ENCODE measurements around the gene PHF2. TPM values are rescaled to one million over a fixed set of nuclear protein-coding genes. Genes with fewer than 3 reads are reported as not detected.

Gene PHF2
- total and polyA plus RNA-seq, 2 of the 4 experiments (the other 2 are of a cell fraction) = 5.9 to 9.5 TPM

- Histone ChIP-seq H2AFZ (replicated peaks; ENCODE audit: low read length, poor library complexity) (no peak overlapping the region), H3K4ac (ENCODE audit: low read depth, low read length) (no peak overlapping the region), H3K27me3 (ENCODE audit: control insufficient read depth, insufficient read depth, low read length) (no peaks in the 10 kb centered on the region), H3K4me1 (ENCODE audit: control insufficient read depth, insufficient read depth, low read length) (peaks cover 4% of the 10 kb centered on the region; the same call in 1 of the 2 replicates), H3K9ac (ENCODE audit: low read depth, low read length) (no peak overlapping the region), H2BK120ac (ENCODE audit: low read depth, low read length) (no peak overlapping the region), H3K23ac (ENCODE audit: low read depth, low read length) (no peak overlapping the region), H3K18ac (ENCODE audit: low read depth, low read length) (no peak overlapping the region), H3K56ac (ENCODE audit: extremely low read depth, insufficient read depth, low read length) (no peak overlapping the region), H4K5ac (ENCODE audit: low read depth, low read length) (no peak overlapping the region), H3K14ac (replicated peaks; ENCODE audit: low read depth, low read length) (no peak overlapping the region), H4K20me1 (ENCODE audit: insufficient read depth, low read length) (peaks cover 41% of the 10 kb centered on the region), H3K36me3 (ENCODE audit: control insufficient read depth, insufficient read depth, low read length) (no peaks in the 10 kb centered on the region), H3K4me3 (ENCODE audit: insufficient read depth, low read depth, low read length) (no peak overlapping the region), H3K4me2 (ENCODE audit: low read depth, low read length) (no peak overlapping the region), H2BK5ac (ENCODE audit: low read depth, low read length, poor library complexity, severe bottlenecking) (no peak overlapping the region), H4K91ac (ENCODE audit: insufficient read depth, low read depth, low read length) (no peak overlapping the region), H2AK5ac (ENCODE audit: low read depth, low read length) (no peak overlapping the region), H3K9me1 (ENCODE audit: insufficient read depth, low read length) (peaks cover 14% of the 10 kb centered on the region), H3K9me3 (ENCODE audit: control insufficient read depth, insufficient read depth, low read length) (peaks cover 8% of the 10 kb centered on the region), H4K8ac (ENCODE audit: low read depth in 2 of 2, low read length in 2 of 2) (no peak overlapping the region), H2BK15ac (ENCODE audit: low read depth, low read length) (no peak overlapping the region), H3K27ac (ENCODE audit: insufficient read depth, low read length) (no peak overlapping the region), H2AK9ac (replicated peaks; ENCODE audit: low read depth, low read length, poor library complexity) (no peak overlapping the region), H2BK20ac (ENCODE audit: low read depth, low read length) (no peak overlapping the region), H3K79me1 (ENCODE audit: low read depth in 1 of 2, low read length in 2 of 2) (peaks cover 36 to 49% of the 10 kb centered on the region in 2 experiments)
- no CpG with 5 or more reads among the region's 1 CpG for WGBS, 2 experiments (ENCODE audit: extremely low coverage in 2 of 2, insufficient read length in 1 of 2)
- dilution Hi-C loops (cut with HindIII; ENCODE audit: low sequenced_read_pairs, unreplicated experiment) = no loop called here
- DNase-seq (no peak), ATAC-seq (ENCODE audit: low read depth) (no peak)
- no peak for TF ChIP-seq MAZ (IDR thresholded peaks at IDR 0.05; ENCODE audit: borderline replicate concordance, low read depth, low read length)
- TF ChIP-seq ELK1 (IDR thresholded peaks at IDR 0.05; ENCODE audit: borderline replicate concordance, low read depth, low read length) = no peak
- no peak for TF ChIP-seq MAFK (IDR thresholded peaks at IDR 0.05; ENCODE audit: low read depth, low read length)
- TF ChIP-seq BHLHE40 (IDR thresholded peaks at IDR 0.05; ENCODE audit: low read depth, low read length) = no peak
- no peak for TF ChIP-seq USF2 (IDR thresholded peaks at IDR 0.05; ENCODE audit: low read depth, low read length)
- no peak for TF ChIP-seq POLR2A (IDR thresholded peaks at IDR 0.05; ENCODE audit: low read depth, low read length)
- TF ChIP-seq NFE2L2 (IDR thresholded peaks at IDR 0.05; ENCODE audit: low read depth, low read length) = no peak
- no peak for TF ChIP-seq RAD21 (IDR thresholded peaks at IDR 0.05; ENCODE audit: low read length)
- TF ChIP-seq RFX5 (IDR thresholded peaks at IDR 0.05; ENCODE audit: low read depth, low read length) = no peak
- no peak for TF ChIP-seq FOS (IDR thresholded peaks at IDR 0.05; ENCODE audit: low read depth, low read length)
- no TSS peak for BruUV-seq (replicated peaks)
- intact Hi-C loops (cut with micrococcal nuclease) = no loop called here
- POLR2A ChIA-PET (ENCODE audit: unreplicated experiment) = no interaction called here
- in situ Hi-C loops (cut with MboI; ENCODE audit: low sequenced_read_pairs) = no loop called here
- CTCF ChIA-PET = no interaction called here
These were observed 33.8 kb downstream of the PHF2 start for GRCh38 chr9:93610206-93610605.
